NCI-H187 treated with DMSO at 0.1 percent for 48 hours (cell line): Measurements from ENCODE around the gene FAM118B.

Experiments
- DNase-seq: peaks from one replicate; lab custom pipeline; 2025; lab: John Stamatoyannopoulos, UW

FAM118B gene

DNA sequence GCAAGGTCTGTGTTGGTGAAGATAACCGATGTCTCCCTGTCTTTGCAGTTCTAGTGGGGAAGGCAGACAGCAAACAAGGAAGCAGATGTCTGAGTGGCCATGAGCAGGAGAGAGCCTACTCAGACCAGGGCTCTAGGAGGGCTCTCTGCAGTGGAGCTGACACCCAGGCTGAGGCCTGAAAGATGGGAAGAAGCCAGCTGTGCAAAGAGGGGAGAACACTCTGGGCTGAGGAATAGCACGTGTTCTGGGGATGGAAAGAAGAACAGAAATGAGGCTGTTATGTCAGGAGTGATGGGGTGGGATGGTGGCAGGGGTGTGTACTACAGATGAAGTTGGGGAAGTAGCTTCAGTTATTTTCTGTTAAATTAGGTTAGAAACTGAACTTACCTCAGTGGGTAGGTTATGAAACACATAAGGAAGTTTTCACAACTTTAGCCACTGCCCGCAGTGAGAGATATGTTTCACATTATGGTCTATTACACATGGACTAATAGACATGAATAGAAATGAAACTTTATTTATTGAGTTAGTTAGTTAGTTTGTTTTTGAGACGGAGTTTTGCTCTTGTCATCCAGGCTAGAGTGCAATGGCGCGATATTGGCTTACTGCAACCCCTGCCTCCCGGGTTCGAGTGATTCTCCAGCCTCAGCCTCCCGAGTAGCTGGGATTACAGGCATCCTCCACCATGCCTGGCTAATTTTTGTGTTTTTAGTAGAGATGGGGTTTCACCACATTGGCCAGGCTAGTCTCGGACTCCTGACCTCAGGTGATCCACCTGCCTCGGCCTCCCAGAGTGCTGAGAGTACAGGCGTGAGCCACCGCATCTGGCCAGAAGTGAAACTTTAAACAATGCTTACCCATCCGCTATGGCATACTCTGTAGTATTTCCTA lies 100.1 kb downstream of the FAM118B start:
- no peak for DNase-seq
